Endothelial cell of umbilical vein (primary cell): ENCODE results near the gene CFAP100. TPM values are rescaled to one million over a fixed set of nuclear protein-coding genes. Genes with fewer than 3 reads are reported as not detected.

Experiments used
- Bru-seq: library from RNA; stranded (reverse); fragments of 400-500 nt; gene quantifications from one replicate; lab custom pipeline; 2021; lab: Mats Ljungman, UMichigan
- BruChase-seq, 2 experiments: library from RNA; stranded (reverse); fragments of 400-500 nt; gene quantifications; one replicate each; lab custom pipeline; 2021; lab: Mats Ljungman, UMichigan
- BruUV-seq: library from RNA; stranded (reverse); fragments of 400-500 nt; replicated peaks from 2 replicates; lab custom pipeline; 2021; lab: Mats Ljungman, UMichigan
- CTCF ChIA-PET: fragments of 300-600, 350-600 bp; sonication (Branson Sonifier 250); formaldehyde crosslinking; loops from one replicate; lab custom pipeline; 2021; ENCODE audit warnings: antibody characterized with exemption, inconsistent platforms; lab: Charles Lee
- POLR2A ChIA-PET: fragments of 300-600, 350-600 bp; sonication (Branson Sonifier 250); formaldehyde crosslinking; loops from one replicate; lab custom pipeline; 2021; ENCODE audit warnings: antibody characterized with exemption, inconsistent platforms; lab: Charles Lee
- DNase-seq: peaks from one replicate; pipeline ENCODE4 v3.0.0-alpha.2; 2011; ENCODE audit warnings: low read depth, low spot score
- FAIRE-seq: peaks from 2 replicates; lab custom pipeline; 2011; peaks lifted over from hg19 to GRCh38; lab: Jason Lieb, UNC
- H2AFZ ChIP-seq: 2 replicates; pipeline ENCODE4 v1.6.0; 2012; ENCODE audit warnings: low read depth, low read length, control low read depth, inconsistent platforms
- H3K27ac ChIP-seq: 2 replicates; pipeline ENCODE4 v1.5.1; 2011; ENCODE audit warnings: low read depth, mild to moderate bottlenecking, control low read depth, low read length, moderate library complexity; ENCODE audit not compliant: insufficient read depth
- H3K27me3 ChIP-seq, 2 experiments: 2 replicates each; pipeline versions ENCODE4 v1.6.0 to v1.6.1; 2011; ENCODE audit warnings: low read length in 2 of 2, mixed read lengths in 1 of 2; ENCODE audit not compliant: control insufficient read depth in 2 of 2, insufficient read depth in 2 of 2
- H3K36me3 ChIP-seq, 2 experiments: 2 replicates in 1 of 2; 3 replicates in 1 of 2; pipeline ENCODE4 v1.5.1; 2011; ENCODE audit warnings: low read length in 2 of 2, mild to moderate bottlenecking in 1 of 2, moderate library complexity in 1 of 2; ENCODE audit not compliant: control insufficient read depth in 2 of 2, insufficient read depth in 2 of 2; ENCODE audit errors: extremely low read depth in 1 of 2
- H3K4me1 ChIP-seq: 3 replicates; pipeline ENCODE4 v1.5.1; 2011; ENCODE audit warnings: mild to moderate bottlenecking, low read length; ENCODE audit not compliant: control insufficient read depth, insufficient read depth; ENCODE audit errors: extremely low read depth
- H3K4me2 ChIP-seq: 2 replicates; pipeline ENCODE4 v1.6.1; 2011; ENCODE audit warnings: low read length, control low read depth, mixed read lengths; ENCODE audit not compliant: insufficient read depth
- H3K4me3 ChIP-seq, 3 experiments: fragments of 200-600 bp in 1 of 3; sonication (generic), shearing (Covaris generic) in 1 of 3; replicated peaks in 1 of 3; 2 replicates each; pipeline ENCODE4 v1.5.1; 2011 to 2016; ENCODE audit warnings: control low read depth in 3 of 3, low read length in 3 of 3, mild to moderate bottlenecking in 2 of 3, inconsistent platforms in 1 of 3, low read depth in 1 of 3, moderate library complexity in 1 of 3; ENCODE audit not compliant: insufficient read depth in 1 of 3
- H3K79me2 ChIP-seq: 2 replicates; pipeline ENCODE4 v1.6.0; 2012; ENCODE audit warnings: low read length, inconsistent platforms; ENCODE audit not compliant: control insufficient read depth, insufficient read depth
- H3K9ac ChIP-seq: replicated peaks from 2 replicates; pipeline ENCODE3; 2011; ENCODE audit warnings: low read length, control low read depth; ENCODE audit not compliant: insufficient read depth; ENCODE audit errors: extremely low read depth
- H3K9me1 ChIP-seq: replicated peaks from 3 replicates; pipeline ENCODE4 v1.6.0; 2011; ENCODE audit warnings: mild to moderate bottlenecking, low read length; ENCODE audit not compliant: control insufficient read depth, insufficient read depth; ENCODE audit errors: extremely low read depth
- H3K9me3 ChIP-seq: replicated peaks from 2 replicates; pipeline ENCODE4 v1.5.1; 2012; ENCODE audit warnings: low read length, inconsistent platforms; ENCODE audit not compliant: control insufficient read depth, insufficient read depth
- H4K20me1 ChIP-seq: replicated peaks from 2 replicates; pipeline ENCODE3; 2011; ENCODE audit warnings: mild to moderate bottlenecking, low read length; ENCODE audit not compliant: control insufficient read depth, insufficient read depth; ENCODE audit errors: extremely low read depth
- EZH2 ChIP-seq: IDR thresholded peaks from 2 replicates; pipeline ENCODE4 v1.6.1; 2012; ENCODE audit warnings: borderline replicate concordance, low read depth, mild to moderate bottlenecking, moderate library complexity, low read length, inconsistent platforms; ENCODE audit not compliant: severe bottlenecking
- FOS ChIP-seq: IDR thresholded peaks from 2 replicates; pipeline ENCODE4 v1.6.1; 2011; ENCODE audit warnings: mild to moderate bottlenecking, low read length, moderate library complexity, borderline replicate concordance; ENCODE audit not compliant: insufficient read depth
- GATA2 ChIP-seq: IDR thresholded peaks from 2 replicates; pipeline ENCODE4 v1.7.0; 2011; ENCODE audit warnings: low read depth, mild to moderate bottlenecking, moderate library complexity, mixed read lengths, low read length; ENCODE audit not compliant: insufficient read length, insufficient read depth
- JUN ChIP-seq: IDR thresholded peaks from 2 replicates; pipeline ENCODE4 v1.6.1; 2011; ENCODE audit warnings: borderline replicate concordance, low read depth; ENCODE audit not compliant: insufficient read length, insufficient read depth
- MYC ChIP-seq: IDR thresholded peaks from one replicate; pipeline ENCODE4 v1.6.1; 2011; ENCODE audit warnings: mild to moderate bottlenecking, low read depth, low read length
- POLR2A ChIP-seq: IDR thresholded peaks from 2 replicates; pipeline ENCODE4 v1.6.1; 2012; ENCODE audit warnings: low read depth, mild to moderate bottlenecking, control low read depth, low read length
- POLR2AphosphoS5 ChIP-seq: IDR thresholded peaks from 2 replicates; pipeline ENCODE4 v1.6.1; 2012; ENCODE audit warnings: low read depth, mild to moderate bottlenecking, control low read depth, low read length, moderate library complexity; ENCODE audit not compliant: insufficient read depth
- dilution Hi-C: fragments of 300-500 bp; cut with MboI; formaldehyde crosslinking; loops from one replicate; pipeline ENCODE4 v1.15.0; 2019; ENCODE audit warnings: low sequenced_read_pairs; ENCODE audit not compliant: extremely low pct_ligation_motif_present
- intact Hi-C: fragments of 100-400 bp; cut with micrococcal nuclease; formaldehyde crosslinking; loops from one replicate; pipeline ENCODE4 v1.10.0; 2022
- long read RNA-seq: library from polyadenylated mRNA; stranded (forward); transcript quantifications from one replicate; pipeline ENCODE4 v2.0.0, GENCODE V29; 2021
- polyA minus RNA-seq, 3 experiments: library from RNA; depleted of rRNA, polyadenylated mRNA; stranded (reverse); fragments of >200 nt; gene quantifications; 1 replicate in 1 of 3; 2 replicates in 2 of 3; pipeline ENCODE4 v1.2.3, GENCODE V29; 2011
- polyA plus RNA-seq, 4 experiments: library from polyadenylated mRNA; depleted of rRNA in 3 of 4; stranded (reverse) in 3 of 4; unstranded in 1 of 4; fragments of >200 nt; gene quantifications; 2 replicates each; pipeline versions ENCODE4 v1.2.1 to v1.2.3, GENCODE V29; 2011 to 2012; ENCODE audit warnings: missing spikeins in 1 of 4
- total RNA-seq: library from RNA; stranded (reverse); gene quantifications from 2 replicates; pipeline ENCODE4 v1.2.3, GENCODE V29; 2021
- TF ChIP-seq, protein P1 (sequence below), 2 donors: IDR thresholded peaks; 1 replicate in 1 of 2; 2 replicates in 1 of 2; pipeline ENCODE4 v1.5.1; 2011; ENCODE audit warnings: low read length in 2 of 2, mild to moderate bottlenecking in 2 of 2, moderate library complexity in 2 of 2, control low read depth in 1 of 2, inconsistent platforms in 1 of 2, low read depth in 1 of 2; ENCODE audit not compliant: insufficient read depth in 1 of 2; ENCODE audit errors: extremely low read depth in 1 of 2
- TF ChIP-seq, protein P2 (sequence below): IDR thresholded peaks from 2 replicates; pipeline ENCODE4 v1.6.1; 2011; ENCODE audit not compliant: insufficient read depth, insufficient read length

CFAP100 gene
- total RNA-seq = not detected in 2 replicates
- not detected in 2 replicates for polyA plus RNA-seq
- polyA plus RNA-seq (2011; cell fraction: cytosol; rRNA removed) = not detected in 2 replicates
- polyA plus RNA-seq (2011; cell fraction: nucleus; rRNA removed) = not detected in 2 replicates
- polyA plus RNA-seq (2012) = not detected in 2 replicates
- not detected in 2 replicates for polyA minus RNA-seq
- not detected for polyA minus RNA-seq (2011; cell fraction: cytosol; rRNA and poly(A)+ RNA removed)
- not detected in 2 replicates for polyA minus RNA-seq (2011; cell fraction: nucleus; rRNA and poly(A)+ RNA removed)
- not detected for Bru-seq, nascent RNA
- not detected for BruChase-seq, experiment 1, labeled RNA remaining after a 6-hour chase
- BruChase-seq, experiment 2, labeled RNA remaining after a 2-hour chase = not detected
- long read RNA-seq = 0 reads

DNA sequence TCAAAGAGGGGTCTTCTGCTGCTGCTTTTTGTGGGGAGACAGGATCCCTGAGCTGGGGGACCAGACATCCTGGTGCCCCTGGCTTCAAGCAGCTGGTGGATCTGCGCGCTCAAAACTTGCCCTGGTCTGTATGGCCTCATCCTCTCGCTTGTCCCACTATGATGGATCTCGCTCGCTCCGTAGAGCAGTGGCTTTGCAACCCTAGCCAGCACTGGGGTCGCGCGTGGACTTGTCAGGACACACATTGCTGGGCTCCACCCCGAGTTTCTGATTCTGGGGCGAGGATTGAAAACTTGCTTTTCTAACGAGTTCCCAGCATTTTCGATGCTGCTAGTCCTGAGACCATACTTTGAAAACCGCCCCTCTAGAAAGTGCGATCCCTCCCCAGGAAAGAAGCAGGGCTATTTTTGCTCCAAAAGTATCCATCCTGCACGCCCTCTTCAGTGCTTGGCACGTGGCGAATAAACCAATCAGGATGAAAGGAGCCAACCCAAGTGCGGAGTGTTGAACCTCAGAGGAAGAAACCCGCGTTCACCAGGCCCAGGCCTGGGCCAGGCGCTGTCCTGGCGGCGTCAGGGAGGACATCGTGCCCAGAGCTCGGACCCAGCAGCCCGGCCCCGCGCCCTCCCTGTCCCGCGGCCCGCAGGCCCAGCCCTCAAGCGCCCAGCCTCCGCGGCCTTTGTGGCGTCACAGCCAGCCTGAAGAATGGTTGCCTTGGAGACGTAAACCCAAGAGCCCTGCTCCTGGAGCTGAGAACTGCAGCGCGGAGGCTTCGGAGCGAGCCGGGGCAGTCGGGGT is at the start of gene CFAP100:
TSS of gene CFAP100 (plus strand) at position 731 of the 798 bp plus-strand sequence. CDS start 1,092 bp downstream, outside the sequence.
- Histone ChIP-seq H3K79me2 (no peaks in the 10 kb centered on the region), H3K36me3 (no peaks in the 10 kb centered on the region), H2AFZ (no peak within 1 kb of the TSS), H4K20me1 (no peaks in the 10 kb centered on the region), H3K4me1 (no peaks in the 10 kb centered on the region), H3K4me3 (no peak within 1 kb of the TSS), H3K9me1 (no peaks in the 10 kb centered on the region), H3K9ac (no peak within 1 kb of the TSS), H3K27me3 (peaks cover 22 to 31% of the 10 kb centered on the region in 2 experiments), H3K9me3 (no peaks in the 10 kb centered on the region), H3K4me2 (no peak within 1 kb of the TSS), H3K27ac (no peak within 1 kb of the TSS)
- TF ChIP-seq, protein P1, sequence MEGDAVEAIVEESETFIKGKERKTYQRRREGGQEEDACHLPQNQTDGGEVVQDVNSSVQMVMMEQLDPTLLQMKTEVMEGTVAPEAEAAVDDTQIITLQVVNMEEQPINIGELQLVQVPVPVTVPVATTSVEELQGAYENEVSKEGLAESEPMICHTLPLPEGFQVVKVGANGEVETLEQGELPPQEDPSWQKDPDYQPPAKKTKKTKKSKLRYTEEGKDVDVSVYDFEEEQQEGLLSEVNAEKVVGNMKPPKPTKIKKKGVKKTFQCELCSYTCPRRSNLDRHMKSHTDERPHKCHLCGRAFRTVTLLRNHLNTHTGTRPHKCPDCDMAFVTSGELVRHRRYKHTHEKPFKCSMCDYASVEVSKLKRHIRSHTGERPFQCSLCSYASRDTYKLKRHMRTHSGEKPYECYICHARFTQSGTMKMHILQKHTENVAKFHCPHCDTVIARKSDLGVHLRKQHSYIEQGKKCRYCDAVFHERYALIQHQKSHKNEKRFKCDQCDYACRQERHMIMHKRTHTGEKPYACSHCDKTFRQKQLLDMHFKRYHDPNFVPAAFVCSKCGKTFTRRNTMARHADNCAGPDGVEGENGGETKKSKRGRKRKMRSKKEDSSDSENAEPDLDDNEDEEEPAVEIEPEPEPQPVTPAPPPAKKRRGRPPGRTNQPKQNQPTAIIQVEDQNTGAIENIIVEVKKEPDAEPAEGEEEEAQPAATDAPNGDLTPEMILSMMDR (IDR thresholded peaks at IDR 0.05; ENCODE audit: extremely low read depth in 1 of 2, insufficient read depth in 1 of 2, low read depth in 1 of 2, low read length in 2 of 2) = no peak
- TF ChIP-seq POLR2A (no peak), POLR2AphosphoS5 (no peak), GATA2 (no peak), EZH2 (no peak), FOS (no peak), JUN (no peak), MYC (no peak)
- TF ChIP-seq, protein P2, sequence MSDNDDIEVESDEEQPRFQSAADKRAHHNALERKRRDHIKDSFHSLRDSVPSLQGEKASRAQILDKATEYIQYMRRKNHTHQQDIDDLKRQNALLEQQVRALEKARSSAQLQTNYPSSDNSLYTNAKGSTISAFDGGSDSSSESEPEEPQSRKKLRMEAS = no peak
- ChIA-PET POLR2A (no interaction called here), CTCF (interaction anchor here (2.6 kb wide), 1 partner anchor 148 kb away, joined by 9 read pairs; no protein-coding TSS in a partner anchor)
- DNase-seq = peak; percentile 13
- BruUV-seq = no TSS peak
- dilution Hi-C loops = no loop called here
- FAIRE-seq = no peak
- intact Hi-C loops = no loop called here
